GM12878 (cell line): ENCODE data around the gene MKX. TPM values are rescaled to one million over a fixed set of nuclear protein-coding genes. Genes with fewer than 3 reads are reported as not detected.

ENCODE experiments used
- JUNB ChIP-seq: IDR thresholded peaks from 2 replicates; pipeline ENCODE4 v1.6.1; 2016; ENCODE audit warnings: antibody characterized with exemption, mild to moderate bottlenecking
- KAT2A ChIP-seq: conservative IDR thresholded peaks from 2 replicates; pipeline ENCODE4 v1.6.1; 2011; ENCODE audit warnings: low read depth, low read length; ENCODE audit not compliant: control insufficient read depth
- NR2C1 ChIP-seq: fragments of 450-650 bp; IDR thresholded peaks from 2 replicates; pipeline ENCODE4 v1.6.1; 2017; ENCODE audit warnings: antibody characterized with exemption, mild to moderate bottlenecking, moderate library complexity
- PRDM15 ChIP-seq: fragments of 450-650 bp; formaldehyde crosslinking; IDR thresholded peaks from 2 replicates; pipeline ENCODE4 v1.4.0; 2020; ENCODE audit warnings: mild to moderate bottlenecking, moderate library complexity
- REST ChIP-seq: IDR thresholded peaks from 2 replicates; pipeline ENCODE4 v1.6.1; 2012; ENCODE audit warnings: mild to moderate bottlenecking, low read depth, low read length
- SIN3A ChIP-seq: IDR thresholded peaks from 2 replicates; pipeline ENCODE4 v1.6.1; 2012; ENCODE audit warnings: low read depth, low read length, improper control_type of control experiment
- SMAD1 ChIP-seq: fragments of 450-650 bp; IDR thresholded peaks from 2 replicates; pipeline ENCODE4 v1.6.1; 2018; ENCODE audit warnings: mild to moderate bottlenecking, low read depth; ENCODE audit not compliant: partially characterized antibody
- SUPT20H ChIP-seq: IDR thresholded peaks from 2 replicates; pipeline ENCODE4 v1.6.1; 2011; ENCODE audit warnings: low read depth, mild to moderate bottlenecking, low read length, moderate library complexity, borderline replicate concordance; ENCODE audit not compliant: control insufficient read depth
- TARDBP ChIP-seq: IDR thresholded peaks from 2 replicates; pipeline ENCODE4 v1.6.1; 2016; ENCODE audit warnings: borderline replicate concordance
- polyA plus RNA-seq, 11 experiments: library from polyadenylated mRNA; depleted of rRNA in 4 of 11; unstranded in 6 of 11; stranded (reverse) in 5 of 11; fragments of >200 nt; fragmentation: Nextera tagmentation in 4 of 11; fragmentation: Illumina TruSeq in 1 of 11; extraction: Ambion mirVana in 4 of 11; extraction: Trizol in 1 of 11; gene quantifications; 1 replicate in 1 of 11; 2 replicates in 10 of 11; pipeline versions ENCODE4 v1.2.1 to v1.2.3, GENCODE V29; 2011 to 2016; ENCODE audit warnings: inconsistent platforms in 2 of 11, missing spikeins in 2 of 11, low read depth in 1 of 11
- total RNA-seq, 4 experiments: library from RNA; depleted of rRNA in 3 of 4; stranded (reverse); fragments of >200 nt in 3 of 4; fragmentation: Illumina TruSeq in 1 of 4; extraction: Trizol in 1 of 4; gene quantifications; 2 replicates each; pipeline versions ENCODE4 v1.2.1 to v1.2.3, GENCODE V29; 2013 to 2021
- TF ChIP-seq, protein P1 (sequence below): IDR thresholded peaks from 2 replicates; pipeline ENCODE4 v1.6.1; 2011; ENCODE audit warnings: borderline replicate concordance, low read depth, mild to moderate bottlenecking, moderate library complexity, low read length; ENCODE audit not compliant: insufficient read depth, poor library complexity, severe bottlenecking
- TF ChIP-seq, protein P2 (sequence below): IDR thresholded peaks from 2 replicates; pipeline ENCODE4 v1.6.1; 2012; ENCODE audit warnings: improper control_type of control experiment, low read depth, low read length; ENCODE audit not compliant: insufficient replicate concordance

The MKX gene
- total and polyA plus RNA-seq, 10 of the 15 experiments (the other 5 are each of a cell fraction or from before 2014, with no cell fraction given) = not detected

- no peak for TF ChIP-seq PRDM15 (CRISPR knock-in tag)
- TF ChIP-seq KAT2A = no peak
- TF ChIP-seq, protein P1, sequence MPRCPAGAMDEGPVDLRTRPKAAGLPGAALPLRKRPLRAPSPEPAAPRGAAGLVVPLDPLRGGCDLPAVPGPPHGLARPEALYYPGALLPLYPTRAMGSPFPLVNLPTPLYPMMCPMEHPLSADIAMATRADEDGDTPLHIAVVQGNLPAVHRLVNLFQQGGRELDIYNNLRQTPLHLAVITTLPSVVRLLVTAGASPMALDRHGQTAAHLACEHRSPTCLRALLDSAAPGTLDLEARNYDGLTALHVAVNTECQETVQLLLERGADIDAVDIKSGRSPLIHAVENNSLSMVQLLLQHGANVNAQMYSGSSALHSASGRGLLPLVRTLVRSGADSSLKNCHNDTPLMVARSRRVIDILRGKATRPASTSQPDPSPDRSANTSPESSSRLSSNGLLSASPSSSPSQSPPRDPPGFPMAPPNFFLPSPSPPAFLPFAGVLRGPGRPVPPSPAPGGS = no peak
- TF ChIP-seq TARDBP = no peak
- TF ChIP-seq SIN3A = no peak
- TF ChIP-seq SUPT20H = no peak
- no peak for TF ChIP-seq JUNB
- no peak for TF ChIP-seq NR2C1
- no peak for TF ChIP-seq REST
- TF ChIP-seq, protein P2, sequence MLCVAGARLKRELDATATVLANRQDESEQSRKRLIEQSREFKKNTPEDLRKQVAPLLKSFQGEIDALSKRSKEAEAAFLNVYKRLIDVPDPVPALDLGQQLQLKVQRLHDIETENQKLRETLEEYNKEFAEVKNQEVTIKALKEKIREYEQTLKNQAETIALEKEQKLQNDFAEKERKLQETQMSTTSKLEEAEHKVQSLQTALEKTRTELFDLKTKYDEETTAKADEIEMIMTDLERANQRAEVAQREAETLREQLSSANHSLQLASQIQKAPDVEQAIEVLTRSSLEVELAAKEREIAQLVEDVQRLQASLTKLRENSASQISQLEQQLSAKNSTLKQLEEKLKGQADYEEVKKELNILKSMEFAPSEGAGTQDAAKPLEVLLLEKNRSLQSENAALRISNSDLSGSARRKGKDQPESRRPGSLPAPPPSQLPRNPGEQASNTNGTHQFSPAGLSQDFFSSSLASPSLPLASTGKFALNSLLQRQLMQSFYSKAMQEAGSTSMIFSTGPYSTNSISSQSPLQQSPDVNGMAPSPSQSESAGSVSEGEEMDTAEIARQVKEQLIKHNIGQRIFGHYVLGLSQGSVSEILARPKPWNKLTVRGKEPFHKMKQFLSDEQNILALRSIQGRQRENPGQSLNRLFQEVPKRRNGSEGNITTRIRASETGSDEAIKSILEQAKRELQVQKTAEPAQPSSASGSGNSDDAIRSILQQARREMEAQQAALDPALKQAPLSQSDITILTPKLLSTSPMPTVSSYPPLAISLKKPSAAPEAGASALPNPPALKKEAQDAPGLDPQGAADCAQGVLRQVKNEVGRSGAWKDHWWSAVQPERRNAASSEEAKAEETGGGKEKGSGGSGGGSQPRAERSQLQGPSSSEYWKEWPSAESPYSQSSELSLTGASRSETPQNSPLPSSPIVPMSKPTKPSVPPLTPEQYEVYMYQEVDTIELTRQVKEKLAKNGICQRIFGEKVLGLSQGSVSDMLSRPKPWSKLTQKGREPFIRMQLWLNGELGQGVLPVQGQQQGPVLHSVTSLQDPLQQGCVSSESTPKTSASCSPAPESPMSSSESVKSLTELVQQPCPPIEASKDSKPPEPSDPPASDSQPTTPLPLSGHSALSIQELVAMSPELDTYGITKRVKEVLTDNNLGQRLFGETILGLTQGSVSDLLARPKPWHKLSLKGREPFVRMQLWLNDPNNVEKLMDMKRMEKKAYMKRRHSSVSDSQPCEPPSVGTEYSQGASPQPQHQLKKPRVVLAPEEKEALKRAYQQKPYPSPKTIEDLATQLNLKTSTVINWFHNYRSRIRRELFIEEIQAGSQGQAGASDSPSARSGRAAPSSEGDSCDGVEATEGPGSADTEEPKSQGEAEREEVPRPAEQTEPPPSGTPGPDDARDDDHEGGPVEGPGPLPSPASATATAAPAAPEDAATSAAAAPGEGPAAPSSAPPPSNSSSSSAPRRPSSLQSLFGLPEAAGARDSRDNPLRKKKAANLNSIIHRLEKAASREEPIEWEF = no peak
- TF ChIP-seq SMAD1 = no peak
Measured at GRCh38 chr10:27723436-27723835, 22.2 kb downstream of the MKX start (continued).
